Islet precursor cell (in vitro differentiated cells): ENCODE data around the gene INPP4B.

Experiments
- DNase-seq: peaks from one replicate; pipeline ENCODE4 v3.0.0-alpha.2; 2018

Gene INPP4B

GRCh38 chr4:142846108-142846728 lies at the start of gene INPP4B:
INPP4B (minus strand) TSS chr4:142846301.
- peak; percentile 75 for DNase-seq

DNA sequence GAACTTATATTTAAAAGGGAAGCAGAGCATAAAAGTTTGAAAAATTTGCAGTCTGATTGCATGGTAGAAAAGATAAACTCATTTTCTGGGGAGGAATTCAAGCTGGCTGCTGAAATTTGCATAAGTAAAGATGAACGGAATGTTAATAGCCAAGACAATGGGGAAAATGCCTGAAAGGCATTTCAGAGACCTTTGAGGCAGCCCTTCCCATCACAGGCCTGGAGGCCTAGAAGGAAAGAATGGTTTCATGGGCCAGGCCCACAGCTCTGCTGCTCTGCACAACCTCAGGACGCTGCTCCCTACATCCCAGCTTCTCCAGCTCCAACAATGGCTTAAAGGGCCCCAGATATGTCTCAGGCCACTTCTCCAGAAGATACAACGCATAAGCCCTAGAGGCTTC lies 46.9 kb upstream of the INPP4B start:
- no peak for DNase-seq

GRCh38 chr4:142886566-142886965 lies 40.5 kb upstream of the INPP4B start:
- DNase-seq = peak; percentile 85

DNA sequence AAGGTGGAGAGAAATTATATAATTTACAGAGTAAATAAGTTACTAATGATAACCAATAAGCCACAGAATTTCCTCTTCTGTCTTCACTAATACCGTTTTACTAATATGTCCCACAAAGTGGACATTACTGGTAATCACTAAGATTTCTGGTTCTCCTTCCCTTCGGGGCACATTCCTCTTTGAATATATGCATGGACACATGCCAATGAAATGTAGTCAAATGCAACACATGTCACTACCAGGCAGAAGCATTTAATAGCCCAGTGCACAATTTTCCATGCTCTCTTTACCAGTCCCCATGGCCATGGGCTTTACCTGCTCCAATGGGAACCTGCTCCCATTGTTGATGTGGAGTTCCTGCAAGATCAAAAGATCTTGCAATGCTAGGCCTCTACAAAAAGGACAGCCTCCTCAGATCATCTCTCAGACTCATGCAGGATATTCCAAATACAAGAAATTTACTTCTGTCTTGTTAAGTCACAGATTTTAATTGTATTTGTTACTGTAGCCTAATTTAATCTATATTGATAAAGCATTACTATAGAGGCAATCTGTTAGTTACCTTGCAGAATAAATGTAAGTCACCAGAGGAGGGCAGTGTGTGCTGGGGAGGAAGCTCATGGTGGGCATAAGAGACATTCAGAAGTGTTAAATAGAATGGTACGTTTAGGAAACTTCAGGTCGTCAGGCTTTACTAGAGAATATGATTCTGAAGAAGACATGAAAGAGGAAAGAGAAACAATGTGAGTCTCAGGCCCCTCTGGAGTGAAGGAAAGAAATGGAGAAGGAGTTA lies 37.1 kb upstream of the INPP4B start:
- DNase-seq = no peak

DNA sequence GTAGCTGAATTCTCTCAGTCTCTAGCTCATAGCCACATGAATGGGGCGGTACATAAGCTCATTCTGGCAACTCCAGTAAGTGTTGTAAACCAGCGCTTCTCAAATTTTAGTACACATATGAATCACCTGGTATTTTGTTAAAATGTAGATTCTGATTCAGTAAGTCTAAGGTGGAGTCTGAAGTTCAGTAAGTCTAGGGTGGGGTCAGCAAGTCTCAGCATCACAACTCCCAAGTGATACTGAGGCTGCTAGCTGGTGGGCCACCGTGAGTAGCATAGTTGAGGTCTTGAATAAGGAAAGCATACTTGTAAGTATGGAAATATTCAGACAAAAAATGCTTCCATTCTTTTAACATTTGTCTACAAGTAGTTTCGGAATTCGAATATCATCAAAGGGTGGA lies 36.1 kb upstream of the INPP4B start:
- no peak for DNase-seq

GRCh38 chr4:142881331-142881730 lies 35.2 kb upstream of the INPP4B start:
- DNase-seq = no peak

- no peak for DNase-seq
Observed at GRCh38 chr4:142875117-142875516, 29.0 kb upstream of the INPP4B start.

DNA sequence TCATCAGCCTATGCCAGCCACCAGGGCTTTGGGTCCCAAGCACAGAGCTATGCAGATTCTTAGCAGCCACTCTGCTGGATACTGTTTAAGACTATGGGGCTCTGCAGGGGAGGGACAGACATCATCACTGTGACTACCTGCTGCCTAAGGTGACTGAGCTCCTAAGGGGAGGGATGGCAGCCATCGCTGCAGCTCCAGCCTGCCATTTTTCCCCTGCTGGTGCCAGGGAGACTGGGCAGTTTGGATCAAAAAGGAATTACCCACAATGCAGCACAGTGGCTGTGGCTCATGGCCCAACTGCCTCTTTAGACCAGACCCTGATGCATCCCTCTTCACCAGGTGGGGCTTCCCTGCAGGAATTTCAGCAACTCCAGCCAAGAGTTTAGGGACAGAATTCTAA lies 28.6 kb upstream of the INPP4B start:
- DNase-seq = no peak

DNA sequence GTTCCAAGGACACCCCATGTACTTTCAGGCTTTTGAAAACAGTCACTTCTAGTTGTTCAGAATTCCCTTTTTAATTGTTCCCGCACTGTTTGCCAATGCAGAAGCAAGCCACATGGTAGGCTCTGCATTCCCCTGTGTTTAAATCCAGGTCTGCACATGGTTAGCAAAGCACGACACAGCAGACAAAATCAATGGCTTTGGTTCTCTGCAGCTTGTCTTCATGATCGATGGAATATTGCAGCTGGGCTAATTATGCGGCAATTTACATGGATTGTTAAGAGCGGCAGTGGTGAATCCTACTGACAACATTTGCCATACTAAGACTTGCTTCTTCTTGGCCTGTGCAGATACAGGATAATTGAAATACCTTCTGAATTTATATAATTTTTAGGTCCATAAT lies 20.6 kb upstream of the INPP4B start:
- DNase-seq = no peak

GRCh38 chr4:142861351-142861750 lies 15.2 kb upstream of the INPP4B start:
- DNase-seq = no peak

GRCh38 chr4:142858965-142859364 lies 12.9 kb upstream of the INPP4B start:
- no peak for DNase-seq

DNA sequence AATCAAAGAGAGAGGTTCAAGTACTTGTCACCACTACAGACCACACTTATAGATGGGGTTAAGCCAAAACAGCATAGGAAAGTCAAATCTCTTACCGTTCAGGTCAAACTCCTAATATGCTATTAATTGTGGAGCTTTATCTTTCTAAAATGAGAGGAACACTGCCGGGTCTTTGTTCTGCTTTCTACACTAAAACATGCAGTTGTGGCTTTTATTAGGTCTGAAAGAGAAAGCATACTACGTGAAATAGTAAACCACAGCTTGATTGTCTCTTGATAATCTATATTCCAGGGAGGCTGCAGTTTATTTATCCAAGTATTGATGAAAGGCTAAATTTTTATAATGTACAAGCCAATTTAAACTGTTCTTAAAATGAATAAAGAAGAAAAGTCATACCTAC lies 12.3 kb upstream of the INPP4B start:
- DNase-seq = no peak

GRCh38 chr4:142856576-142856975 lies 10.5 kb upstream of the INPP4B start:
- DNase-seq = no peak

GRCh38 chr4:142850478-142850877 lies 4.4 kb upstream of the INPP4B start:
- no peak for DNase-seq

- peak; percentile 73 for DNase-seq
Observed at GRCh38 chr4:142846729-142847596, 862 bp upstream of the INPP4B start.

DNA sequence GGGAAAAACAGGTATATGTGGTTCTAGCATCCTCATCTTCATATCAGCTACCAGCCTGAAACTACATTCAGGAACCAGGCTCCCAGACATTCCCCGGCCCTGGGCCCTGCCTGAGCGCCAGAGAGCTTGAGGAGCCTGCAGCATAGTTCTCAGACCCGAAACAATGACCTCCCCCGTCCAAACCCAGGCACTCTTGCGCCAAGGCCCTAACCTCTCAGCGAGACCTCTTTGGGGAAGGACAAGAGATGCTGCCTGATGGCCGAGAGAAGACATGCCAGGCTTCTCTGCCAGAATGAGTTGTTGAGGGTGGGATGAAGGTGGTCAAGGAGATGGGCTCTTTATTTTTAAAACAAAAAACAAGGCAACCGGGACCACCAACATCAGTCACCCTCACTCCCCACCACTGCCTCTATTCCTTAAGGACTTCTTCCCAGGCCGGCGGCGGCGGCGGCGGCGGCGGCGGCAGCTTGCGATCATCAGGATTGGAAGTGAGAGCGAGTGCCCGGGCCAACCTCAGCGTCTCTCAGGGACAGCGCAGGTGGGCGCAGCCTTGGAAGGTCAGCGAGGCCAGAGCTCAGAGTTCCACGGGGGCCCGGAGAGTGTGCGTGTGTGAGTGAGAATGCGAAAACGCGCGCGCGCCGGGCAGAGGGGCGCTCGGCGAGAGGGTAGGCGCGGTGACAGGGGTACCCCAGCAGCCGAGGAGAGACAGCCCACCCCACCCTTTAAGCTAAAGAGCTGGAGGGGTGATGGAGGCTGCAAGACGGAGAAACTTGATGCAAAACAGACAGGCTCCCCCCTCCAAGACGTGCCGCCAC lies 601 bp downstream of the INPP4B start:
- DNase-seq = peak; percentile 67

GRCh38 chr4:142844782-142845181 lies 1.3 kb downstream of the INPP4B start:
- DNase-seq = no peak

DNA sequence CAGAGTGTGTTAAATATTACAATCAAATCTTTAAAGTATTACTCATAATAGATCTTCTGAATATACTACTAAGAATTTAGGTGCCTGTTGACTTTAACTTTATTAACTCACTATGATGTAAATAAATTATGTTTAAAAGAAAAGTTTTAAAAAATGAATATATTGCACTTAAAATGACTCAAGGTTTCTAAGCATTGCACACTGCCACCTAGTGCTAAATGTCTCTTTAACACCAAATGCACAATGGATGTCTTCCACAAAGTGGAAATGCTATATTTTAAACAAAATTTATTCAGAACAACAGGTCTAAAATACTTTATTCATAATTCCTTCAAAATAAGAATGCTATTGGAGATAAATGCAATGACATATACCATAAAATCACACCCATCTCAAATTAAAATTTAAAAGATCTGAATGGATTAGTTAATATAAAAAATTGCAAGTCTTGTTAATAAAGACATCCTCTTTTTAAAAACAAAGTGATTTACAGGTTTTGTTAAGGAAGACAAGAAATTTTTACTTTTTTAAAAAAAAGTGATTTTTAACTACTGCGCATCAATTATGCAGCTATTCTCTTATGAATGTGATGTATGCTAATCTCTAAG lies 5.5 kb downstream of the INPP4B start:
- DNase-seq = no peak

GRCh38 chr4:142838778-142839177 lies 7.3 kb downstream of the INPP4B start:
- DNase-seq = no peak

DNA sequence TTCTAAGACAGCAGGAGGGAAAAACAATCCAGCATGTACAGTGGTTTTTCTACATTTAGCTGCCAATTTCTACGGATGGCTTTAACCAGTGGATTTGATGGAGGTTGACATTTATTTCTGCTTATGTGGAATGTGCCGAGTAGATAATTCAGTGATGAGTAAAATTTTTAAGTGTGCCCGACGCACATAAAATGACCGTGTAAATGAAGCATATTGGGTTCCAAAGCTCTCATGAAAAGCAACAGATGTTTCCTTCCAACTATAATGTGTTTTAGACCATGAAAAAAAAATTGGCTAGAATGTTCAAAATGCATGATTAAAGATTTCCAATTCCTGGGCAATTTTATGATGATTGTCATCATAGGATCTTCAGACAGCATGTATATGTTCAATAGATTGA lies 14.1 kb downstream of the INPP4B start:
- no peak for DNase-seq

DNA sequence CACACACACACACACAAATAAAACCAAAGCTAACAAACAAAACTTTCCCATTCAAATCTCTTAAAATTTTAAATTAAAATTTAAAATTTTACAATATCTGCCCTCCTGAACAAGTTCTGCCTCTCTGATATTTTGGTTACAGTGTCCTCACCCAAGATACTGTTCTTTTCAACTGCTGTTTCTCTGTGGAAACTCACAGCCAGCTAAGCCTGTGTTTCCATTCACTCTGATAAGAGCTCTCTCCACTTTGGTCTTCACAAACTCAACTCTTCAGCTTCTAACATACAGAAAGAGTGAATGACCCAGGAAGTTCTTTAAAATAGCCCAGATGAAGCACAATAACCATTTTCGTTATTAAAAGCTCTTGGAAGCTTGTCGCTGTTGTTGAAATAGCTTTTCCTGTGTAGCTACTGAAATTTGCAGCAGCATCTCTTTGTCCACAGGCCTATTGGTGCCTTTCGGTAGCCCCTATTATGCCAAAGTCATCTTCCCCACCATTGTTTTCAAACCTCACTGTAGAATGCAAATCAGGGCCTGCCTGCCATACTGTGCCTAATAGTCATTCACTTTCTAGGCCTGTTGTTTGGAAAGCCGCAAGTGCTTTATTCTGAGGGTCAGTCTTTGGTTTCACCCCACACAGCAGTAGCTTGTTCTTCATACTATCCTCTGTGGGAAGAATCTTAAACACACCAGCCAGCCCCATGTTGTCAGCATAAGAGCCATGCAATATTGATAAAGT lies 19.4 kb downstream of the INPP4B start:
- no peak for DNase-seq

GRCh38 chr4:142824368-142824767 lies 21.7 kb downstream of the INPP4B start:
- no peak for DNase-seq
